OCI-LY1 (cell line): Measurements from ENCODE around the gene ITPKC.
"Not testable (repeated sequence)": the region's sequence is repeated elsewhere in the genome, so short reads cannot be mapped to it uniquely, and the experiment has no call there.

Source experiments
- H2AFZ ChIP-seq: fragments of 200-600 bp; sonication (generic), shearing (Covaris generic); 2 replicates; pipeline ENCODE4 v1.6.0; 2014; ENCODE audit warnings: antibody characterized with exemption, mild to moderate bottlenecking, low read length
- H3F3A ChIP-seq: fragments of 200-600 bp; sonication (generic), shearing (Covaris generic); 2 replicates; pipeline ENCODE4 v1.6.0; 2014; ENCODE audit warnings: mild to moderate bottlenecking, antibody characterized with exemption, low read length, moderate library complexity; ENCODE audit not compliant: insufficient read depth
- H3K27ac ChIP-seq: fragments of 200-600 bp; sonication (generic); 2 replicates; pipeline ENCODE4 v1.5.1; 2014; ENCODE audit warnings: low read length, mixed run types, mild to moderate bottlenecking, low read depth; ENCODE audit not compliant: poor library complexity, severe bottlenecking
- H3K27me3 ChIP-seq: fragments of 200-600 bp; sonication (generic); 2 replicates; pipeline ENCODE4 v1.6.0; 2014; ENCODE audit warnings: antibody characterized with exemption, mild to moderate bottlenecking, low read length, moderate library complexity; ENCODE audit not compliant: insufficient read depth
- H3K36me3 ChIP-seq: fragments of 200-600 bp; sonication (generic); 2 replicates; pipeline ENCODE4 v1.6.1; 2014; ENCODE audit warnings: mild to moderate bottlenecking, antibody characterized with exemption, low read length, moderate library complexity, mixed read lengths; ENCODE audit not compliant: insufficient read depth
- H3K4me1 ChIP-seq: fragments of 200-600 bp; sonication (generic); 2 replicates; pipeline ENCODE4 v1.5.1; 2014; ENCODE audit warnings: mild to moderate bottlenecking, low read length, moderate library complexity; ENCODE audit not compliant: insufficient read depth, severe bottlenecking
- H3K4me2 ChIP-seq: fragments of 200-600 bp; sonication (generic), shearing (Covaris generic); 2 replicates; pipeline ENCODE4 v1.6.1; 2014; ENCODE audit warnings: low read length
- H3K4me3 ChIP-seq: fragments of 200-600 bp; sonication (generic); 2 replicates; pipeline ENCODE4 v1.5.1; 2014; ENCODE audit warnings: low read length, low read depth, mild to moderate bottlenecking, mixed read lengths; ENCODE audit not compliant: poor library complexity, severe bottlenecking
- H3K79me2 ChIP-seq: fragments of 200-600 bp; shearing (Covaris generic); 2 replicates; pipeline ENCODE4 v1.6.1; 2016; ENCODE audit warnings: mixed run types, low read length, mixed read lengths; ENCODE audit not compliant: insufficient read depth
- H3K9ac ChIP-seq: fragments of 200-600 bp; sonication (generic), shearing (Covaris generic); 2 replicates; pipeline ENCODE4 v1.6.1; 2014; ENCODE audit warnings: mild to moderate bottlenecking, low read length, mixed read lengths
- H3K9me2 ChIP-seq: fragments of 200-600 bp; sonication (generic), shearing (Covaris generic); 2 replicates; pipeline ENCODE4 v1.6.1; 2014; ENCODE audit warnings: low read depth, mild to moderate bottlenecking, low read length, mixed read lengths
- H3K9me3 ChIP-seq: fragments of 200-600 bp; shearing (Covaris generic); 2 replicates; pipeline ENCODE4 v1.6.1; 2014; ENCODE audit warnings: low read length, mixed read lengths
- H4K20me1 ChIP-seq: fragments of 200-600 bp; sonication (generic), shearing (Covaris generic); 2 replicates; pipeline ENCODE4 v1.6.0; 2016; ENCODE audit warnings: mild to moderate bottlenecking, low read length; ENCODE audit not compliant: insufficient read depth
- EZH2 ChIP-seq: fragments of 200-600 bp; sonication (generic), shearing (Covaris generic); IDR thresholded peaks from 2 replicates; pipeline ENCODE4 v1.8.0; 2017; ENCODE audit warnings: borderline replicate concordance, mixed run types, mild to moderate bottlenecking, antibody characterized with exemption, low read length, moderate library complexity, mixed read lengths
- TF ChIP-seq, protein P1 (sequence below): fragments of 200-600 bp; sonication (generic), shearing (Covaris generic); IDR thresholded peaks from 2 replicates; pipeline ENCODE4 v1.5.1; 2017; ENCODE audit warnings: mild to moderate bottlenecking, antibody characterized with exemption, low read length, moderate library complexity, mixed read lengths

The ITPKC gene

DNA sequence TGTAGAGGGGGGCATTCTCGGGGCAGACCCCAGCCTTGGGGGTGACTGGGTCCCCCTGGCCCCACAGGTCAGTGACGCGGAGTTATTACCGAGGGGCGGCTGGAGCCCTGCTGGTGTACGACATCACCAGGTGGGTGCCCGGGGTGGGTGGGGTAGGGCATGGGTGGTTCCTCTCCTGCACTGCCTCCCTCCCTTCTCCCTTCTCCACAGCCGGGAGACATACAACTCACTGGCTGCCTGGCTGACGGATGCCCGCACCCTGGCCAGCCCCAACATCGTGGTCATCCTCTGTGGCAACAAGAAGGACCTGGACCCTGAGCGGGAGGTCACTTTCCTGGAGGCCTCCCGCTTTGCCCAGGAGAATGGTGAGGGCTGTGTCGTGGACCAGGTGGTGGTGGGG, 66.8 kb downstream of the ITPKC start:
- TF ChIP-seq, protein P1, sequence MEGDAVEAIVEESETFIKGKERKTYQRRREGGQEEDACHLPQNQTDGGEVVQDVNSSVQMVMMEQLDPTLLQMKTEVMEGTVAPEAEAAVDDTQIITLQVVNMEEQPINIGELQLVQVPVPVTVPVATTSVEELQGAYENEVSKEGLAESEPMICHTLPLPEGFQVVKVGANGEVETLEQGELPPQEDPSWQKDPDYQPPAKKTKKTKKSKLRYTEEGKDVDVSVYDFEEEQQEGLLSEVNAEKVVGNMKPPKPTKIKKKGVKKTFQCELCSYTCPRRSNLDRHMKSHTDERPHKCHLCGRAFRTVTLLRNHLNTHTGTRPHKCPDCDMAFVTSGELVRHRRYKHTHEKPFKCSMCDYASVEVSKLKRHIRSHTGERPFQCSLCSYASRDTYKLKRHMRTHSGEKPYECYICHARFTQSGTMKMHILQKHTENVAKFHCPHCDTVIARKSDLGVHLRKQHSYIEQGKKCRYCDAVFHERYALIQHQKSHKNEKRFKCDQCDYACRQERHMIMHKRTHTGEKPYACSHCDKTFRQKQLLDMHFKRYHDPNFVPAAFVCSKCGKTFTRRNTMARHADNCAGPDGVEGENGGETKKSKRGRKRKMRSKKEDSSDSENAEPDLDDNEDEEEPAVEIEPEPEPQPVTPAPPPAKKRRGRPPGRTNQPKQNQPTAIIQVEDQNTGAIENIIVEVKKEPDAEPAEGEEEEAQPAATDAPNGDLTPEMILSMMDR, result no peak
- no peak for TF ChIP-seq EZH2
- Histone ChIP-seq H3K27me3 (no peaks in the 10 kb centered on the region), H3K9me3 (no peaks in the 10 kb centered on the region), H3K4me3 (no peak overlapping the region), H3K79me2 (no peaks in the 10 kb centered on the region), H3K9ac (no peak overlapping the region), H2AFZ (no peak overlapping the region), H3K4me1 (peaks cover 12% of the 10 kb centered on the region), H3K27ac (no peak overlapping the region), H3K36me3 (peaks cover 30% of the 10 kb centered on the region), H3F3A (no peaks in the 10 kb centered on the region), H3K4me2 (no peak overlapping the region), H3K9me2 (no peaks in the 10 kb centered on the region), H4K20me1 (no peaks in the 10 kb centered on the region)

DNA sequence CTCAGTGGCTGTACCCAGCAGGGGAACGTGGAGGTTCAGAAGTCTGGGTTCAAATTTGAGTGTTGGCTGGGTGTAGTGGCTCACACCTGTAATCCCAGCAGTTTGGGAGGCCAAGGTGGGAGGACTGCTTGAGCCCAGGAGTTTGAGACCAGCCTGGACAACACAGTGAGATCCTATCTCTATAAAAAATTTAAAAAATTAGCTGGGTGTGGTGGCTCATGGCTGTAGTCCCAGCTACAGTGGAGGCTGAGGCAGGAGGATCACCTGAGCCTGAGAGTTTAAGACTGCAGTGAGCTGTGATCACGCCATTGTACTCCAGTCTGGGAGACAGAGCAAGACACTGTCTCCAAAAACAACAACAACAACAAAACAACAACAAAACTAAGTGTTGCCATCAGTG, 67.2 kb downstream of the ITPKC start:
- H4K20me1 ChIP-seq, H3K4me3 ChIP-seq, H3K27ac ChIP-seq, H3K27me3 ChIP-seq, H3K4me1 ChIP-seq, H3K9me3 ChIP-seq, H3K9me2 ChIP-seq, H3K9ac ChIP-seq, H3K79me2 ChIP-seq, H3F3A ChIP-seq, H3K4me2 ChIP-seq, H2AFZ ChIP-seq: not testable (repeated sequence)
- H3K36me3 ChIP-seq, result peaks cover 30% of the 10 kb centered on the region

DNA sequence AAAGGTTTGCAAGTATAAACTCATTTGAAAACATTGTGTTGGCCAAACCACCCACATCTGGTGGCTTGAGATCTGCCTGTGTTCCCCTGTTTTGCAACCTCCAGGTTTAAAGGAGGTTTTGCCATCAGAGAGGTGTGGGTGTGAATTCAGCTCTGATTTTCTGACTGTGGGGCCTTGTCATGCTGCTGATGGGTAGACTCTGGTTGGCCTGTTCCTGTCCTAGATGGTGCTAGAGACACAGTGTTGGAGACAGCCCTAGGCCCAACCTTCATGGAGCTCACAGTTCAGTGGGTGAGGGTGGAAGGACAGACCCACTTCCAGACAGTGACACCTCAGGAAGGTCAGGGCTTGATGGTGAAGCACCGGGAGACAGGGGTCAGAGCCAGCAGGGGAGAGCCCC, 68.6 kb downstream of the ITPKC start:
- Histone ChIP-seq H3K9me3 (no peaks in the 10 kb centered on the region), H2AFZ (no peak overlapping the region), H3K4me3 (no peak overlapping the region), H3K9ac (no peak overlapping the region), H3K4me2 (no peak overlapping the region), H4K20me1 (no peaks in the 10 kb centered on the region), H3K79me2 (no peaks in the 10 kb centered on the region), H3K36me3 (peaks cover 26% of the 10 kb centered on the region), H3K27me3 (no peaks in the 10 kb centered on the region), H3F3A (no peaks in the 10 kb centered on the region), H3K9me2 (no peaks in the 10 kb centered on the region), H3K27ac (no peak overlapping the region), H3K4me1 (no peaks in the 10 kb centered on the region)
- TF ChIP-seq, protein P1, result no peak
- no peak for TF ChIP-seq EZH2
